Mesothelial cell of epicardium (in vitro differentiated cells): ENCODE data around the gene EMX2. TPM values are rescaled to one million over a fixed set of nuclear protein-coding genes. Genes with fewer than 3 reads are reported as not detected.

Experiments used
- DNase-seq, 2 experiments: peaks; one replicate each; pipeline ENCODE4 v3.0.0; 2021; ENCODE audit warnings: low spot score in 2 of 2; ENCODE audit not compliant: unreplicated experiment in 2 of 2
- H3K27ac Mint-ChIP-seq: 2 replicates; pipeline ENCODE4 v1.8.0; 2021; ENCODE audit warnings: mixed read lengths
- H3K27me3 Mint-ChIP-seq: 2 replicates; pipeline ENCODE4 v1.8.0; 2021; ENCODE audit warnings: low read depth, mixed read lengths
- H3K36me3 Mint-ChIP-seq: 2 replicates; pipeline ENCODE4 v1.8.0; 2021; ENCODE audit warnings: mixed read lengths
- H3K4me1 Mint-ChIP-seq: 2 replicates; pipeline ENCODE4 v1.8.0; 2021; ENCODE audit warnings: mixed read lengths
- H3K4me3 Mint-ChIP-seq: 2 replicates; pipeline ENCODE4 v1.8.0; 2021; ENCODE audit warnings: mild to moderate bottlenecking, moderate library complexity, mixed read lengths
- H3K9me3 Mint-ChIP-seq: 2 replicates; pipeline ENCODE4 v1.8.0; 2021; ENCODE audit warnings: mixed read lengths
- total RNA-seq: library from RNA; stranded (reverse); gene quantifications from 3 replicates; pipeline ENCODE4 v1.2.1, GENCODE V29; 2021
- TF ChIP-seq, protein P1 (sequence below): fragments of 200-600 bp; sonication (generic); IDR thresholded peaks from one replicate; pipeline ENCODE4 v1.5.0; 2021; ENCODE audit warnings: antibody characterized with exemption; ENCODE audit not compliant: unreplicated experiment

EMX2 gene
- total RNA-seq, 1 donor from 2014 or later: 2.8 TPM

DNA sequence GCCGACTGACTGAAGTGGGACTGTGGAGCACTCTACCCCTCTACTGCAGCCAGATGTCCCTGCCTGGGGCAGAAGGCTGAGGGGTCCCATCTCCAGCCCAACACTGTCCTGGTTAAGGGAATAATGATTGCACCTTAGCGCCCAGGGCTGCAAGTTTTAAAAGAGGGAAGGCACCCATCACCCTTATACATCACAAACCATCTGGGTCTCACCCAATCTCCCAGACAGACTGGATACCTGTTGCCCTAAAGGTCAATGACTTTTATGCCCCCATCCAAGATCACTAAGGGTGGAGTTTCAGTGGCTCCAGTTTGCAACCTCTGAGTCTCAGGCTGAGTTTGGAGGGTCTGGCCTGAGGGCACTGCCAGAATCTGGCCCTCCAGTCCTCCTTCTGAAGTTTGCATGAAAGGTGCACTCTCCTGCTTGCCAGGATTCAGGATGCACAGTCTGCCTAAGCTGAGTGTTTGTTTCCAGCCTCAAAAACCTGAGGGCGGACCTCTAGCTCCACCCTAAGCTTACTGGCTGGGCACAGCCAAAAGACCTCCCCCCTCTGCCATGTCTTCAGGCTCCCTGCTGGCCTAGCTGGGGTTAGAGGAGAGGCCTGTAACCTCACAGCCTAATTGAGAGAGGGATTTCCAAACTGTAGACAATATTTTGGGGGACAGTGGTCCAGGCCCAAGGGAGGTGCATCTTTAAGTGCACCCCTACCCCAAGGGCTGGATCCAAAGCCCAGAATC, 2.5 kb upstream of the EMX2 start:
- no peaks in the 10 kb centered on the region for H3K36me3 Mint-ChIP-seq
- DNase-seq: no peak
- H3K4me1 Mint-ChIP-seq: peaks cover 29% of the 10 kb centered on the region
- no peak overlapping the region for H3K4me3 Mint-ChIP-seq
- TF ChIP-seq, protein P1, sequence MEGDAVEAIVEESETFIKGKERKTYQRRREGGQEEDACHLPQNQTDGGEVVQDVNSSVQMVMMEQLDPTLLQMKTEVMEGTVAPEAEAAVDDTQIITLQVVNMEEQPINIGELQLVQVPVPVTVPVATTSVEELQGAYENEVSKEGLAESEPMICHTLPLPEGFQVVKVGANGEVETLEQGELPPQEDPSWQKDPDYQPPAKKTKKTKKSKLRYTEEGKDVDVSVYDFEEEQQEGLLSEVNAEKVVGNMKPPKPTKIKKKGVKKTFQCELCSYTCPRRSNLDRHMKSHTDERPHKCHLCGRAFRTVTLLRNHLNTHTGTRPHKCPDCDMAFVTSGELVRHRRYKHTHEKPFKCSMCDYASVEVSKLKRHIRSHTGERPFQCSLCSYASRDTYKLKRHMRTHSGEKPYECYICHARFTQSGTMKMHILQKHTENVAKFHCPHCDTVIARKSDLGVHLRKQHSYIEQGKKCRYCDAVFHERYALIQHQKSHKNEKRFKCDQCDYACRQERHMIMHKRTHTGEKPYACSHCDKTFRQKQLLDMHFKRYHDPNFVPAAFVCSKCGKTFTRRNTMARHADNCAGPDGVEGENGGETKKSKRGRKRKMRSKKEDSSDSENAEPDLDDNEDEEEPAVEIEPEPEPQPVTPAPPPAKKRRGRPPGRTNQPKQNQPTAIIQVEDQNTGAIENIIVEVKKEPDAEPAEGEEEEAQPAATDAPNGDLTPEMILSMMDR: no peak
- H3K9me3 Mint-ChIP-seq: no peaks in the 10 kb centered on the region
- no peak overlapping the region for H3K27ac Mint-ChIP-seq
- H3K27me3 Mint-ChIP-seq: peaks cover 97% of the 10 kb centered on the region

DNA sequence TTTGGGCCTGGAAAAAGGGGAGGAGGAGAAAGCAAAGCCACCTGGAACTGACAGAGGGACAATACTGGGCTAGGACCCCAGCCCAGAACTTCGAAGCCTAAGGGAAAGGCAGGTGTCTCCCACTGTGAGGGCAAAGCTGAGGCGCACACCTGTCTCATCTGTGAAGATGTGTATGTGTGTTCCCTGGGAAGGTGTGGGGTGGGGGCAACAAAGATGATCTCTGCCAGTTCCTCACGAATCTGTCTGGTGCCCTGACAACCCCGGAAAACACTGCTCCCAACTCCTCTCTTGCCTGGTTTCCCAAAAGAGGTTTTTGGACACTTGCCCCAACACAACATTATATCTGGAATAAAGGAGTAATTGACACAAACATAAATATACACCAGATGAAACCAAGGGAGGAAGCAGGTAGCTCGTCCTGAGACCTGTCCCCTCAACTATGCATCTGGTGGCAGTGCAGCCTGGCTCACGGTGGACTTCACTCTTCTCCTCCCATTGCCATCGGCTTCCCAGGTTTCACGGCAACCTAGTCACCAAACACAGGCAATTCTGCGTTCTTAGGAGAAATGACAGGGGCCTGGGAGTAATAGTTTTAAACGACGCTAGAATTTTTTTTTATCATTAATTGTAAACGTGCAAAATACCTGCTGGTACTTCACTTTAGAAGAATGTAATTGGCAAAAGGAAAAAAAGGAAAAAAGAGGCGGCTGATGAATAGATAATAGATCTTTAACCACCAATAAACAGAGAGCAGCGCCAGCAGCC, 1.7 kb upstream of the EMX2 start:
- Mint-ChIP-seq H3K4me1 (peaks cover 25% of the 10 kb centered on the region), H3K4me3 (peak overlapping the region; percentile 71), H3K27me3 (peaks cover 95% of the 10 kb centered on the region), H3K36me3 (no peaks in the 10 kb centered on the region), H3K27ac (no peak overlapping the region), H3K9me3 (no peaks in the 10 kb centered on the region)
- no peak for DNase-seq
- TF ChIP-seq, protein P1: no peak

DNA sequence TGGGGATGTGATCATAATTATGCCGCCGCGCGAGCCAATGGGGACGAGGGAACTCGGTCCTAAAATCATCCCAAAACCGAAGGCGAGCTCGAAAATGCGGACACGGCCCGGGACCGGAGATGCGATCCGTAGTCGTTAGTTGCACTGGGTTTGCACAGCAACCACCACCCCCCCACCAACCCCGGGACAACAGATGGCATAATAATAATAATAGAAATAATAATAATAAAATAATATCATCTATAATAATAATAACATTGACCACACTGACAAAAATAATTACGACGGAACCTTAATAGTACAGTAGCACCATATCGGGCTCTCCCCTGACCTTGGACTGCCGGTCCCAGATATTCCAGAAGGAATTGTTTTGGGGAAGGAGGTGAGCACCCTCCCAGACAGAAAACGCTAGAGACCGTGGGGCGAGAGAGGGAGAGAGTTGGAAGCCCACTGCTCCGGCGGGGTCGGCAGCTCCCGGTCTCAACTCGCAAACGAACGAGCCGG, 1.1 kb upstream of the EMX2 start:
- TF ChIP-seq, protein P1: no peak
- Mint-ChIP-seq H3K36me3 (no peaks in the 10 kb centered on the region), H3K4me3 (peak overlapping the region; percentile 71), H3K4me1 (peaks cover 28% of the 10 kb centered on the region), H3K27me3 (peaks cover 95% of the 10 kb centered on the region), H3K27ac (no peak overlapping the region), H3K9me3 (no peaks in the 10 kb centered on the region)
- DNase-seq: peak in 1 of 2 experiments; percentile 52

DNA sequence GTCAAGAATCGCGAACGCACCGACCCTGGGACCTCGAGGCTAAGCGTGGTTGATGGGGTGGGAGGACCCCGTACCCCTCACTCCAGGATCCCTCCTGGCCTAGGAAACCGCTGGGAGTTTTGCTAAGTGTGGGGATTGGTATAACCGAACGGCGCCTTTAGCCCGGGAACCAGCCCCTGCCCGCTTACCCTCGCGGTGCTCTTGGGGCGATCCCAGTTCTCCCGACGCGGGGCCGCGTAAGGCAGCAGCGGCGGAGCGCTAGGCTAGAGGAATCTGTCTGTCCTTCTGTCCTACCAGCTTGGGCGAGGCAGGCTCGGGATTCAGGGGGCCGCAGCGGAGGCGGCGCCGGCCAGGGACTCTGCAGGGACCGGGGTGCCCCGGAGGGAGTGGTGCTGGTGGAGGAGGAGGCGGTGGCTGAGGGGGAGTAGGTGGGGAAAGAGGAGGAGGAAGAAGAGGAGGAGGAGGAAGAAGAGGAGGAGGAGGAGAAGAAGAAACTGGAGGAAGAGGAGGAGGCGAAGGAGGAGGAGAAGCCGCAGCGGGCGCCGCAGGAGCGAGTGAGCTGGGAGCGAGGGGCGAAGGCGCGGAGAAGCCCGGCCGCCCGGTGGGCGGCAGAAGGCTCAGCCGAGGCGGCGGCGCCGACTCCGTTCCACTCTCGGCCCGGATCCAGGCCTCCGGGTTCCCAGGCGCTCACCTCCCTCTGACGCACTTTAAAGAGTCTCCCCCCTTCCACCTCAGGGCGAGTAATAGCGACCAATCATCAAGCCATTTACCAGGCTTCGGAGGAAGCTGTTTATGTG, 439 bp upstream of the EMX2 start:
- Mint-ChIP-seq H3K27ac (peak overlapping the region; percentile 66), H3K27me3 (peaks cover 95% of the 10 kb centered on the region), H3K36me3 (no peaks in the 10 kb centered on the region), H3K4me1 (peaks cover 25% of the 10 kb centered on the region), H3K4me3 (peak overlapping the region; percentile 71), H3K9me3 (no peaks in the 10 kb centered on the region)
- TF ChIP-seq, protein P1: no peak
- DNase-seq: peak in 1 of 2 experiments; percentile 76

DNA sequence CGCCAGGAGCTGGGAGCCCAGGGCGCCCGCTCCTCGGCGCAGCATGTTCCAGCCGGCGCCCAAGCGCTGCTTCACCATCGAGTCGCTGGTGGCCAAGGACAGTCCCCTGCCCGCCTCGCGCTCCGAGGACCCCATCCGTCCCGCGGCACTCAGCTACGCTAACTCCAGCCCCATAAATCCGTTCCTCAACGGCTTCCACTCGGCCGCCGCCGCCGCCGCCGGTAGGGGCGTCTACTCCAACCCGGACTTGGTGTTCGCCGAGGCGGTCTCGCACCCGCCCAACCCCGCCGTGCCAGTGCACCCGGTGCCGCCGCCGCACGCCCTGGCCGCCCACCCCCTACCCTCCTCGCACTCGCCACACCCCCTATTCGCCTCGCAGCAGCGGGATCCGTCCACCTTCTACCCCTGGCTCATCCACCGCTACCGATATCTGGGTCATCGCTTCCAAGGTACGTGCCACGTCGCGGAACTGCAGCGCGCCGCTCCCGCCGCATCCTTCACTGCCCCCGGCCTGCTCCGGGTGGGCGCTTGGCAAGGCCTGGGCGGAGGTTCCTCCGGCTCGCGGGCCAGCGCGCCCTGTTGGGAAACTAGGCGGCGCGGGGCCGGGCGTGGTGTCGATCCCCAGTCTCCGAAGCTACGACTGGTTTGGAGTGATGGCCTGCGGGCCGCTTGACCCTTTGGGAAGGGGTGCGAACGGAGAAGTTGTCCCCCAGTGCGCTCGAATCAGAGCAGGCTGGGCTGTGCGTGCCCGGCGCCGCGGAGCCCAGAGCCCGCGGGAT, 868 bp downstream of the EMX2 start:
- peaks cover 25% of the 10 kb centered on the region for H3K4me1 Mint-ChIP-seq
- TF ChIP-seq, protein P1: peak; percentile 23

More for the DNA sequence above, 868 bp downstream of the EMX2 start:
- peaks cover 96% of the 10 kb centered on the region for H3K27me3 Mint-ChIP-seq
- DNase-seq: peak in 1 of 2 experiments; percentile 68
- H3K4me3 Mint-ChIP-seq: peak overlapping the region; percentile 65
- H3K27ac Mint-ChIP-seq: peak overlapping the region; percentile 53
- no peaks in the 10 kb centered on the region for H3K9me3 Mint-ChIP-seq
- H3K36me3 Mint-ChIP-seq: no peaks in the 10 kb centered on the region
